DMS 273 (cell line): ENCODE data around the gene C1orf35.

Source experiments
- DNase-seq: peaks from one replicate; lab custom pipeline; 2025; ENCODE audit not compliant: unreplicated experiment; lab: John Stamatoyannopoulos, UW

Gene C1orf35

DNA sequence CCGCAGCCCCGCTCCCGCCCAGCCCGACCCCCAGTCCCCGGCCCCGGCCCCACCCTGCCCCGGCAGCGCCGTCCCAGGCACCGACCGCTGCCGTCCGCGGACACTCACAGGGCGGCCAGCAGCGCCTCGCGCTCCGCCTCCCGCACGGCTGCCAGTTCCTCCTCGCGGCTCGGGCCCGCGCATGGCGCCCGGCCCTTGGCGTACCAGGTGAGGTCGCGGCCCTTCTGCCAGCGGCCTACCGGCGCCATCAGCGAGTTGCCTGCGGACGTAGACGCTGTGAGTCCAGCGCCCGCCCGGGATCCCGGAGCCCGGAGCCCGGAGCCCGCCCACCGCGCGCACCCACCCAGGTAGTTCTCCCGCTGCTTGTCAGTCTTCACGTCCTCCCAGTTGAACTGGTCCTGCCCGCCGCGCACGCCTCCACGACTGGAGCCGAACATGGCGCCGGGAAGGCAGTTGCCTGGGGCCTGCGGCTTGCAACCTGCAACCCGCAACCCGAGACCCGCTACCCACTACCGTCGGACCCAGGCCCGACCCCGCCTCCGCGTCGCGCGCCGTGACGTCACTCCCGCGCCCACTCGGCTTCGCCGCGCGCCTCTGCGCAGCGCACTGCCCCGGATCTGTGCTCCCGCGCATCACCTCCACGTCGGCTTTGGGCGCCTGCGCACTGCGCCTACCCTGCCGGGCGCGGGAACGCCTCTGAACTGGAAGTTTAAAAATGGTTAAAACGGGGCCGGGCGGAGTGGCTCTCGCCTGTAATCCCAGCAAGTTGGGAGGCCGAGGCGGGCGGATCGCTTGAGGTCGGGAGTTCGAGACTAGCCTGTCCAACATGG, at the start of gene C1orf35:
Gene C1orf35 (minus strand): TSS at position 535 of the 830 bp plus-strand sequence. CDS start 98 bp downstream, at position 437.
- peak; percentile 99 for DNase-seq

DNA sequence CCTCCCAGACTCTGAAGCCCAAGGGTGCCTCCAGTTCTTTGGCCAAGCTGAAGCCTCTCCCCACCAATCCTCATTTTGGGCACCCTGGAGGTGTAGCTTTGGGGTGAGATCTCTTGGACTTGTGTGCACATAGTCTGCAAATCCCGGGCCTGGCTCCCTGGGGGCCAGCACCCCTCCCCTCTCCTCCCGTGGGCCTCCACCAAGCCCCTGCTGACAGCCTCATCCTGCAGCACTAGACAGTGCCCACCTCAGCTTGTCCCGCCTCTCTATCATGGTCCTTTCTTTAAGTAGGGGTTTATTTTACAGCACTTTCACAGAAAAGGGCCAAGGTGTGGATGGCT, 49.8 kb upstream of the C1orf35 start:
- DNase-seq = no peak

DNA sequence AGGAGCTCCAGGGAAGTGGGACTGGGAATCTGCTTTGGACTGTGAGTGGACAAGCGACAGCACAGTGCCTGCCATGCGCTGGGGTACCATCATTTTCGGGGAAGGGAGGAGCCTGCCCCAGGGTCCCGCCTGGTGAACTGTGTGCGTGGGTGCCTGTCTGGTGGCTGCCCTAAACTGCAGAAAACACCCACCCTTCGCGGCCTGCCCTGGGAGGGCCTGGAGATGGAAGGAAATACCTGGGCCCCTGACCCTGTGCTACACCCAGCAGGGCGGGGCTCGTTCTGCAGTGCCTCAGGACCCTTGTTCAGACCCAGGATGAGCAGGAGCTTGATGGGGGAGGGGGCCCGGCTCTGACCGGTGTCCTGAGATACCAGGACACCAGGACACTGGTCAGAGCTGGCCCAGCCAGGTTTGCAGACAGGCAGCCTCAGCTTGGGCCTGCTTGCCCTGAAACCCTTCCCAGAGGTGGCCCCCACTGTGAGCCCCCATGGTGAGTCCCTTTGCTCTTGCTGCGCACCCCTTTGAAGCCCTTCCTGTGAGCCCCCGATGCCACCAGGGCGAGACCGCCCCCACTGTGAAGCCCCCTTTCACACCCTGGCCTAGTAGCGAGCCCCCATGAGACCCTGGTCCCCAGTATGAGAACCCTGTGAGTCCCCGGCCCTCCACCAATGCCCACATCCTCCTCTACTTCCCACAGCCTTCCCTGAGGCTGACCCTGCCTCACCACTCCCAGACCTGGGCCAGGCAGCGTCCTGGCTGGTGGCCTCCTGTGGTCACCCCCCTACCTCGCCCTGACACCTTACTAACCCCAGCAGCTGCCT, 49.2 kb upstream of the C1orf35 start:
- DNase-seq = no peak

DNA sequence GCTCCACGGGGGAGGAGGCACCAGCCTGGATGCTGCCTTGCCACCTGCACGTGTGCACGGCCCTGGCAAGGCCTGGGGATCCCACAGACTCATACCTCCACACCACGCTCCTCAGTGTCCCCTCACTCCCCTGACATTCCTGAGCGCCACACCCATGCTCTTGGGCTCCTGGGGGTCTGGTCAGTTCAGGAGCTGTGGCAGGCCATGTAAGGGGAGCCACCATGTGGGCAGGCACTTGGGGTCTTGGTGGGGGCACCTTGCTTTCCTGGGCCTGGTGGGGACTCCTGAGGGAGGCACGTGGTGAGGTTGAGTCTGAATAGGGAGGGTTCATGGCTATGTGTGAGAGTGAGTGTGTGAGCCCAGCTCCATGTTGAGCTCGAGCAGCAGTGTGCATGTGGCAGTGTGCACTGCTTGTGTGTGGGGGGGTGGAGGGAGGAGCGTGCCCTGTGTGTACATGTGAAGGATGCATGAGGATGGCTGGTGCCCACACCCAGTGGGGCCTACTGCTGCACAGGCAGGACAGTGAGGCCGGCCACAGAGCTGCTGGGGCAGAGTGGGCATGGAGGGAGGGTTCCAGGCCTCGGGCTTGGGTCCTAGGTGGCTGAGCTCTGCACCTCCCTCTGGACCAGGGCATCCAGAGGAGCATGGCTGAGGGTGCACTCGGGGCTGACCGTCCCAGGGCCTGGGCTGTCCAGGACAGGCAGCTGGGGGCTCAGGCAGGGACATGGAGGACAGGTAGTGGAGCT, 48.2 kb upstream of the C1orf35 start:
- no peak for DNase-seq

DNA sequence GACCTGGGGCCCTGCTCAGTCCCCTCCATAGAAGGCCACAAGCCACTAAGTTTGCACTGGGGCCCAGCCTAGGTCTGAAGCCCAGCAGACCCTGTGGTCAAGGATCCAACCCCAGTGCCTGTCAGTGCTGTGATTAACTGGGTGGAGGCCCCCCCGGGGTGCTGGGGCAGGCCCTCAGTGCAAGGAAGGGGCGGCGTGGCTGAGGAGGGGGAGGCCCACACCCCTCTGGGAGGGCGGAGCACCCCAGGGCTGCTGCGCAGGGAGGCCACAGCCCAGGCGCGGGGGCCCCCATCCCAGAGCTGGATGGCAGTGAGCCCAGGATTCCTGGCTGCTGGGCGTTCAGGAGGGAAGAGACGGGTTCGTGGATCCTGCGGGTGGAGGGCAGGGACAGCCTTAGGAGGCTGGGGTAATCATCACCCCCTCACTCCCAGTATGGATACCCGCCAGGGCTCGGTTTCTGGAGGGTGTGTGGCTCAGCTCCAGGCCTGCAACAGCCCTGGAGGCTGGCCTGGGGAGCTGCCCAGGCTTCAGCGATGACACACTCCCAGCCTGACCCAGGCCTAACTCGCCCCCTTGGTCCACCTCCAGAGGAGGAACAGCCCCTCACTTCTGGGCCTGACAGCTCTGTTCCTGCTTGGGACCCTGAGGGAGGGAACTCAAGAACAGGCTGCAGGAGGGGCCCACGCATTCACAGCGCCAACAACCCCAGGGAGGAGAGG, 47.5 kb upstream of the C1orf35 start:
- DNase-seq = peak; percentile 69

DNA sequence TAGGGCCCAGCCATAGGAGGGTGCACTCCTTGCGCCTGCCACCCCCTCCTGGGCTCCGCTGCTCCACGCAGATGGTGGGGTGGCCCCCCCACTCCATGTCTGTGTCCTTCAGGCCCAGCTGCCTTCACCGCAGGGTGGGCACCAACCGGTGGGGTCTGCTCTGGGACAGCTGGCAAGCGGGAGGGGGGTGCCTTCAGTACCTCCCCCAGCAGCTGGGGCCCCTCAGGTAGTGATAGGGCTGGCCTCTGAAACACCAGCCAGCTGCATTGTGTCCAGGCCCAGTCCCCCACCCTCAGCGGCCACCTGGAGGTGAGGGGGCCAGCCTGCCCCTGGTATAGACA, 47.0 kb upstream of the C1orf35 start:
- peak; percentile 43 for DNase-seq

DNA sequence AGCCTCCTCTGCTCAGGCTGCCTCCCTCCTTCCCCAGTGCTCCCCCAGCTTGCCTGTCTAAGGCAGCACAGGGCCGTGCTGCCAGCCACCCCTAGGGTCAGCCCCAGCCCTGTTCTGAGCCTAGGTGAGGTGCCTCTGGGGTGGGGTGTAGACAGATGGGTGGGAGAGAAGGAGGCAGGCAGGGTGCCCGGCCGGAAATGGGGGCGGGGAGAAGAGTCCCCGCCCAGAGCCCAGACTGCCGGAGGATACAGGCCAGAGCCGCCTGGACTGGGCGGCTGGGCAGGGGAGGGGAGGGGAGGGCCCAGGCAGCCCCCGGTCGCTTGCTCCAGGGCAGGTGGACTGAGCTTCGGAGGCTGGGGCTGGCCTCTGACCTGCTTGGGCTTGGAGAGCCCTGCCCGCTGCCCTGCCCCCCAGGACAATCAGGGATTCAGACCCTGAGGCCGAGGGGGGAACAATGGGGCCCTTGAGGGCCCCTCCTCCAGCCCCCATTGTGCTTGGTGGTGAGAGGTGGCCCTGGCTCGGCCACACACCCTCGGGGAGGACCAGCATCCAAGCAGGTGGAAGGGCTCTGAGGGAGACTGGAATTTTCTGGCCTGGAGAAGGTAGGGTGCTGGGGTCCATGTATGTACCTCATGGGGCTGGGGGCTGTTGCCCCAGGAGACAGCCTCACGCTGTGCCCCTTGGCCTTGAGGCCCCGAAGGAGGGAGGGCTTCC, 46.4 kb upstream of the C1orf35 start, which contains the start of gene GJC2:
Gene GJC2 (plus strand): TSS at position 525 of the 714 bp plus-strand sequence. CDS start 7,829 bp downstream, outside the sequence.
- DNase-seq = peak; percentile 67

DNA sequence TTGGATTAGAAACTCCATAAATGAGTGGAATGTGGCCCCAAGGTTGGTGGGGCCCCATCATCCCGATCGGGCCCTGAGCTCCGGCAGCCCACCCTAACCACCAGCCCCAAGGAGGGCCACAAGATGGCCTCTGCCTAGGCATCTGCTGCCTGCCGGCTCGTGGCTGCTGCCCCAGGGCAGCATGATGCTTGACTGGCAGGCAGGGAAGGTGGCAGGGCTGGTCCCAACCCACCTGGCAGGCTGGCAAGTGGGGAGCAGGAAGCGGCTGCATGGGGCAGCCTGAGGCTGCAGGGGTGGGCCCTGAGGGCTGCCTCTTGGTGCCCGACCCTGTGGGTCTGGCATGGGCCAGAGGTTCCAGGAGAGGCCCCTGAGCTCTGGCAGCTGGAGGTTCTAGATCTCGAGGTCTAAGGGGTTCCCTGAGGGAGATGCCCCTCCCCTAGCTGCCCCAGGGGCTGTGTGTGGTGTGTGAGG, 45.8 kb upstream of the C1orf35 start:
- DNase-seq = peak; percentile 62

- peak; percentile 33 for DNase-seq
These were observed 45.2 kb upstream of the C1orf35 start for GRCh38 chr1:228148196-228148861.

GRCh38 chr1:228147768-228148167, 44.6 kb upstream of the C1orf35 start:
- DNase-seq = no peak

DNA sequence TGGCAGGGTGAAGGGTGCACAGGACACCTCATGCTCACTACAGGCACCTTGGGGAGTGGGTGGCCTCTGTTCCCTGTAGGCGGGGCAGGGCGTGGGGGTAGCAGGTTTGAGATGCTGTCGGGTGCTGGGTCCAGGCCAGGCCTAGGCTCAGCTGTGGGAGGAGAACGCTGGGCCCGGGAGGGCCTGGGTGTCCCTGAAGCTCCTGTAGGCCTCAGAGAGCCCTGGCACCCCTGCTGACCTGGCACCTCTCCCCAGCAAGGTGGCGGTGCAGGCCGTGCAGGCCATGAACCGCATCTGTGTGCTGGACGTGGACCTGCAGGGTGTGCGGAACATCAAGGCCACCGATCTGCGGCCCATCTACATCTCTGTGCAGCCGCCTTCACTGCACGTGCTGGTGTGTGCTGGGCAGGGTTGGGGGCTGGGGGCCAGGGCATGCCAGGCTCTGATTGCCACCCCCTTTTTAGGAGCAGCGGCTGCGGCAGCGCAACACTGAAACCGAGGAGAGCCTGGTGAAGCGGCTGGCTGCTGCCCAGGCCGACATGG, 44.1 kb upstream of the C1orf35 start:
- DNase-seq = no peak

GRCh38 chr1:228146417-228147150, 43.5 kb upstream of the C1orf35 start:
- no peak for DNase-seq

GRCh38 chr1:228145463-228146416, 42.6 kb upstream of the C1orf35 start:
- no peak for DNase-seq

GRCh38 chr1:228144993-228145343, 41.8 kb upstream of the C1orf35 start:
- DNase-seq = no peak

GRCh38 chr1:228144193-228144992, 41.3 kb upstream of the C1orf35 start:
- no peak for DNase-seq

- DNase-seq = no peak
These were observed 40.5 kb upstream of the C1orf35 start for GRCh38 chr1:228143480-228144192.
